Mammary epithelial cell (primary cell): ENCODE results near the gene WFDC5.

Source experiments
- CTCF ChIP-seq, 2 donors: IDR thresholded peaks in 1 of 2; conservative IDR thresholded peaks in 1 of 2; 2 replicates each; pipeline ENCODE4 v1.5.1; 2011 to 2012; ENCODE audit warnings: inconsistent platforms in 2 of 2, low read length in 2 of 2, mild to moderate bottlenecking in 2 of 2, control low read depth in 1 of 2, low read depth in 1 of 2; ENCODE audit not compliant: insufficient read depth in 1 of 2; ENCODE audit errors: extremely low read depth in 1 of 2
- EZH2 ChIP-seq: IDR thresholded peaks from 2 replicates; pipeline ENCODE4 v1.6.1; 2012; ENCODE audit warnings: low read length, inconsistent platforms, borderline replicate concordance

- TF ChIP-seq CTCF (conservative IDR thresholded peaks at IDR 0.05 in 1 of 2, IDR thresholded peaks at IDR 0.05 in 1 of 2; ENCODE audit: extremely low read depth in 1 of 2, insufficient read depth in 1 of 2, low read depth in 1 of 2, low read length in 2 of 2) = no peak
- no peak for TF ChIP-seq EZH2
Measured at GRCh38 chr20:45064812-45065211, 50.2 kb downstream of the WFDC5 start.
